Panc1 (cell line): ENCODE measurements around the gene TMEM238L. TPM values are rescaled to one million over a fixed set of nuclear protein-coding genes. Genes with fewer than 3 reads are reported as not detected.

Experiments used
- ATAC-seq: fragments of 200-7000 bp; cut with Tn5 transposase; 2 replicates; pipeline ENCODE4 v1.9.1; 2020; ENCODE audit warnings: mild to moderate bottlenecking, moderate library complexity
- BruUV-seq: library from RNA; stranded (reverse); fragments of 400-500 nt; replicated peaks from 2 replicates; lab custom pipeline; 2021; lab: Mats Ljungman, UMichigan
- CTCF ChIA-PET: fragments of 300-600 bp; sonication (Branson Sonifier 250); formaldehyde crosslinking; loops from one replicate; lab custom pipeline; 2022; ENCODE audit warnings: antibody characterized with exemption; lab: Charles Lee
- POLR2A ChIA-PET: fragments of 300-600 bp; sonication (Branson Sonifier 250); formaldehyde crosslinking; loops from one replicate; lab custom pipeline; 2022; ENCODE audit warnings: antibody characterized with exemption; lab: Charles Lee
- DNase-seq: peaks from one replicate; pipeline ENCODE4 v3.0.0-alpha.2; 2010; ENCODE audit warnings: low read depth, low spot score
- H3K27ac ChIP-seq: 2 replicates; pipeline ENCODE4 v1.5.1; 2011; ENCODE audit warnings: mild to moderate bottlenecking, low read length, inconsistent platforms
- H3K27me3 ChIP-seq: fragments of 200-500 bp; sonication (Bioruptor generic); 2 replicates; pipeline ENCODE4 v1.6.0; 2014; ENCODE audit warnings: low read length, inconsistent platforms; ENCODE audit not compliant: control insufficient read depth, insufficient read depth
- H3K36me3 ChIP-seq: fragments of 200-500 bp; sonication (Bioruptor generic); 2 replicates; pipeline ENCODE4 v1.5.1; 2014; ENCODE audit warnings: inconsistent platforms, mild to moderate bottlenecking, low read length, moderate library complexity; ENCODE audit not compliant: control insufficient read depth, insufficient read depth
- H3K4me1 ChIP-seq: 2 replicates; pipeline ENCODE4 v1.5.1; 2011; ENCODE audit warnings: inconsistent platforms, mild to moderate bottlenecking, low read length, moderate library complexity; ENCODE audit not compliant: control insufficient read depth, insufficient read depth
- H3K4me3 ChIP-seq, 2 experiments: 2 replicates each; pipeline ENCODE4 v1.5.1; 2011 to 2012; ENCODE audit warnings: low read depth in 2 of 2, low read length in 2 of 2, mild to moderate bottlenecking in 2 of 2, inconsistent platforms in 1 of 2, moderate library complexity in 1 of 2
- H3K9me3 ChIP-seq: fragments of 200-500 bp; sonication (Bioruptor generic); 2 replicates; pipeline ENCODE4 v1.5.1; 2014; ENCODE audit warnings: low read depth, mild to moderate bottlenecking, inconsistent platforms, low read length, moderate library complexity; ENCODE audit not compliant: control insufficient read depth, insufficient read depth
- CTCF ChIP-seq: fragments of 450-650 bp; IDR thresholded peaks from 2 replicates; pipeline ENCODE4 v1.5.1; 2017; ENCODE audit warnings: mild to moderate bottlenecking
- POLR2AphosphoS5 ChIP-seq: IDR thresholded peaks from 2 replicates; pipeline ENCODE4 v1.6.1; 2012; ENCODE audit warnings: mild to moderate bottlenecking, low read depth, low read length, moderate library complexity
- REST ChIP-seq, 2 experiments: IDR thresholded peaks; 2 replicates each; pipeline ENCODE4 v1.6.1; 2011 to 2012; ENCODE audit warnings: low read depth in 2 of 2, control low read depth in 1 of 2, low read length in 1 of 2, mild to moderate bottlenecking in 1 of 2, moderate library complexity in 1 of 2; ENCODE audit not compliant: insufficient read depth in 1 of 2
- SIN3A ChIP-seq: IDR thresholded peaks from 2 replicates; pipeline ENCODE4 v1.6.1; 2012; ENCODE audit warnings: low read depth, mild to moderate bottlenecking, low read length, moderate library complexity, borderline replicate concordance; ENCODE audit not compliant: insufficient read depth
- TCF7L2 ChIP-seq: IDR thresholded peaks from 2 replicates; pipeline ENCODE4 v1.6.1; 2011; ENCODE audit warnings: mild to moderate bottlenecking, low read depth, low read length, inconsistent platforms
- in situ Hi-C: cut with HindIII; loops from 2 replicates; pipeline ENCODE4 v1.10.0; 2016; ENCODE audit warnings: low sequenced_read_pairs, low pct_unique_long_range_greater_than_20kb
- intact Hi-C: fragments of 100-400 bp; cut with micrococcal nuclease; formaldehyde crosslinking; loops from one replicate; pipeline ENCODE4 v1.10.0; 2022; ENCODE audit not compliant: unreplicated experiment
- total RNA-seq: library from RNA; stranded (reverse); gene quantifications from one replicate; pipeline ENCODE4 v1.2.1, GENCODE V29; 2021; ENCODE audit not compliant: unreplicated experiment

TMEM238L gene
- total RNA-seq, 1 experiment from 2014 or later = not detected

- Histone ChIP-seq H3K4me3 (no peak overlapping the region), H3K27me3 (no peaks in the 10 kb centered on the region), H3K9me3 (no peaks in the 10 kb centered on the region), H3K4me1 (no peaks in the 10 kb centered on the region; the same call in 1 of the 2 replicates), H3K27ac (no peak overlapping the region), H3K36me3 (no peaks in the 10 kb centered on the region)
- BruUV-seq = no TSS peak
- intact Hi-C loops (loop anchor here (1.0 kb wide), 1 partner anchor 89 kb away; no protein-coding TSS in a partner anchor), in situ Hi-C loops (no loop called here)
- no peak for ATAC-seq
- TF ChIP-seq POLR2AphosphoS5 (no peak), SIN3A (no peak), TCF7L2 (no peak)
- ChIA-PET POLR2A (no interaction called here), CTCF (interaction anchor here (1.7 kb wide), 1 partner anchor 90 kb away, joined by 4 read pairs; no protein-coding TSS in a partner anchor)
- no peak for DNase-seq
Measured at GRCh38 chr17:10754861-10755591, 48.9 kb downstream of the TMEM238L start.

GRCh38 chr17:10754109-10754508 lies 49.8 kb downstream of the TMEM238L start:
- Histone ChIP-seq H3K36me3 (no peaks in the 10 kb centered on the region), H3K27ac (no peak overlapping the region), H3K4me3 (no peak overlapping the region), H3K9me3 (no peaks in the 10 kb centered on the region), H3K4me1 (no peaks in the 10 kb centered on the region; the same call in 1 of the 2 replicates), H3K27me3 (no peaks in the 10 kb centered on the region)
- BruUV-seq = no TSS peak
- POLR2A ChIA-PET = no interaction called here
- ATAC-seq (peak; percentile 70), DNase-seq (no peak)
- intact Hi-C loops (loop anchor here (1.0 kb wide), 1 partner anchor 90 kb away; no protein-coding TSS in a partner anchor), in situ Hi-C loops (no loop called here)
- CTCF ChIA-PET = interaction anchor here (0.8 to 1.7 kb wide), 2 partner anchors 90 to 91 kb away, joined by 3 to 4 read pairs; no protein-coding TSS in a partner anchor
- TF ChIP-seq POLR2AphosphoS5 = no peak
- TF ChIP-seq REST (IDR thresholded peaks at IDR 0.05; ENCODE audit: insufficient read depth in 1 of 2, low read depth in 2 of 2, low read length in 1 of 2) = no peak
- peak; percentile 71 for TF ChIP-seq CTCF
- no peak for TF ChIP-seq TCF7L2
- TF ChIP-seq SIN3A = no peak
